Dendritic cell treated with granulocyte-macrophage colony-stimulating factor and Interleukin-4, amounts not matched to agents 40 ng/mL and 50 ng/mL, for 4 days (primary cell): Measurements from ENCODE around the gene MAT2B.

Experiments
- H3K27ac Mint-ChIP-seq: one replicate; pipeline ENCODE4 v1.8.0; 2022; ENCODE audit warnings: mild to moderate bottlenecking, mixed read lengths
- H3K27me3 Mint-ChIP-seq: one replicate; pipeline ENCODE4 v1.8.0; 2022; ENCODE audit warnings: mild to moderate bottlenecking, mixed read lengths
- H3K36me3 Mint-ChIP-seq: one replicate; pipeline ENCODE4 v1.8.0; 2022; ENCODE audit warnings: low read depth, mixed read lengths
- H3K4me1 Mint-ChIP-seq: one replicate; pipeline ENCODE4 v1.8.0; 2022; ENCODE audit warnings: low read depth, mixed read lengths
- H3K4me3 Mint-ChIP-seq: one replicate; pipeline ENCODE4 v1.8.0; 2022; ENCODE audit warnings: mild to moderate bottlenecking, moderate library complexity, mixed read lengths
- H3K9me3 Mint-ChIP-seq: one replicate; pipeline ENCODE4 v1.8.0; 2022; ENCODE audit warnings: mixed read lengths
- intact Hi-C: fragments of 100-400 bp; cut with micrococcal nuclease; formaldehyde crosslinking; loops from one replicate; pipeline ENCODE4 v1.15.0; 2022

The MAT2B gene

DNA sequence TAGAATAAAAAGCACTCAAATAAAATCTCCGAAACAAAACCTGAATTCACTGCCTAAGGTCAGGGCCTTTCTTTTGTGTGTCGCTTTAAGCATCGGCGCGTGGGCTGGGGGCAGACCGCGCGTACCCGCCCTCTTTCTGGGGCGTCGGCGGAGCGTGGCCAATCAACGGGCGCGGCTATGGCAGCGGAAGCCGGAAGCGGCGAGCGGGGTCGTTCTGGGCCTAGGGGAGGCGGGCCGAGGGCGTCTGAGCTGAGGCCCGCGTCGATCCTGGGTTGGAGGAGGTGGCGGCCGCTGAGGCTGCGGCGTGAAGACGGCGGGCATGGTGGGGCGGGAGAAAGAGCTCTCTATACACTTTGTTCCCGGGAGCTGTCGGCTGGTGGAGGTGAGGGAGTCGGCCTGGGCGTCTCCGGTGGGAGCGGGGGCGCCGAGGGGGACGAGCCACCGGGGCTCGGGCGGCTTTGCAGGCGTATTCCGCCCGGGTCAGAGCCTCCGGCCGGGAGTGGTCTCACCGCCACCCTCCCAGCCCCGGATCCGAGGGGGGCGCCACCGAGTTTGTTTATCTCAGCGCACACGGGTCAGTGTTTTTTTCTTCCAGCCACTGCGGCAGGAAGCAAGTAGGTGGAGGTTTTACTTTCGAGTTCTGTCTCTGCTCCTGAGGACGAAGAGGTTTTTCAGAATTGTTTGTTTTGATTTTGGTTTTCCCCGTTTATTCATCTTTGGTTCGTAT is at the start of gene MAT2B:
Gene MAT2B (plus strand): TSS at position 252 of the 727 bp plus-strand sequence. CDS start 68 bp downstream, at position 320.
- peak within 1 kb of the TSS; percentile 88 for H3K4me3 Mint-ChIP-seq
- no peaks in the 10 kb centered on the region for H3K27me3 Mint-ChIP-seq
- no peaks in the 10 kb centered on the region for H3K9me3 Mint-ChIP-seq
- H3K4me1 Mint-ChIP-seq: peaks cover 13% of the 10 kb centered on the region
- intact Hi-C loops: loop anchor here (1.0 kb wide), 1 partner anchor 45 kb away; the partner anchor contains the start of genes HMMR and NUDCD2
- H3K27ac Mint-ChIP-seq: peak within 1 kb of the TSS; percentile 99
- peaks cover 42% of the 10 kb centered on the region for H3K36me3 Mint-ChIP-seq

DNA sequence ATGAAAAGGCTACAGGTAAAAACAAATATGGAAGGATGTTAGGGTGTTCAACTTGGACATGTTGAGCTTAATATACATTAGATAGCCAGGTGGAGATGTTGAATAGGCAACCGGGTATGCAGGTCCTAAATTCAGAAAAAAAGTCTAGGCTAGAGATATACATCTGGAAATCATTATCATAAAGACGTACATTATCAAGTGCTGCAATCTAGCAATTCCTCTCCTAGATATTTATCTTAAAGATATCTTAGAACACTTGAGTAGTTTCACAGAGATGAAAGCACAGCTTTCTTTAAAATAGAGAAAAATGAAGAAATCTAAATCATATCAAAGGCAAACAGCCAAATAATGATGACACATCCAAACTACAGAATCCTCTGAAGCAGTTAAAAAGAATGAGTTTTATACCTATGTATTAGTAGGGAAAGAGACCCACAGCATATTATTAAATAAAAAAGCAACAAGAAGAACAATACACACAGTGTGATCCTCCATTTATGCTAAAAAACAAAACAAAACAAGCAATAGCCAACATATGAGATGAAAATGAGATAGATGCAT is 49.3 kb upstream of the MAT2B start:
- H3K27me3 Mint-ChIP-seq: no peaks in the 10 kb centered on the region
- intact Hi-C loops: no loop called here
- peaks cover 22% of the 10 kb centered on the region for H3K4me1 Mint-ChIP-seq
- no peak overlapping the region for H3K4me3 Mint-ChIP-seq
- H3K27ac Mint-ChIP-seq: no peak overlapping the region
- H3K36me3 Mint-ChIP-seq: peaks cover 46% of the 10 kb centered on the region
- no peaks in the 10 kb centered on the region for H3K9me3 Mint-ChIP-seq

DNA sequence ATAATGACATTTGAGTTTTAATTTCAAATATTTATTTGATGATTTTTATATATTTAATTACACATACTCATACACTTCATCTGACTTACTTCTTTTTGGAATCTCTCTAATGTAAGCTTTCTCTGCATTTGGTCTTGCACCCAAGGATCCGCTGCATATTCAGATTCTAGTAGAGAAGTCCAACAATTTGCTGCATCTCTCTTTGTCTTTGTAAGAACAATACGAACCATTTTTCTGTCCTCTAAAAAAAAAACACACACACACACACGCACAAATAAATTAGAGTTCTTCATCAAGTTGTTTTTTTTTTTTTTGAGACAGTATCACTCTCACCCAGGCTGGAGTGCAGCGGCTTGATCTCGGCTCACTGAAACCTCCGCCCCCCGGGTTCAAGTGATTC is 48.6 kb upstream of the MAT2B start:
- H3K27me3 Mint-ChIP-seq: no peaks in the 10 kb centered on the region
- peaks cover 22% of the 10 kb centered on the region for H3K4me1 Mint-ChIP-seq

DNA sequence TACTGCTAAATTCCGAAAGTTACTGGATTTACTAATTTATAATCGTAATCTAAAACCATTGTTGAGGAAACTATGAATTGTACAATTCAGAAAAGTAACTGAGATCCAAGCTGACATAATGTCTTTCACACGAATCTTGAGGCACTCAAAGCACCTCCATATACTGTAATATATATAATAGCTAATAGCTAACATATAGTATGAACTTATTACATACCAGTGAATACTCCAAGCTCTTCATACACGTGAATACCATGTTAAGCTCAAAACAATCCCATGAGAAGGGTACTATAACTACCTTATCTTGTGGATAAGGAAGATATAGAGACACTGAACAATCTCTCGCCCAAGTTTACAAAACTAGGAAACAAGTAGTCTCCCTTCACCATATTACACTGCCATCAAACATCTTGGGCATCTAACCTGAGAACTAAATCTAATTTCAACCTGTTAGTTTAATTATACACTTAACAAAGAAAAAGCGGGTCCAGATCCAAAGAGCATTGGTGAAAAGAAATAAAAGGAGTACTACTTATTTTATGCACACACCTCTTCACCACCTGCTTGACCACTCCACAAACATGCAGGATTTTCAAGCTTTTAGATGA is 46.5 kb upstream of the MAT2B start:
- Mint-ChIP-seq H3K36me3 (peaks cover 38% of the 10 kb centered on the region), H3K27me3 (no peaks in the 10 kb centered on the region), H3K27ac (peak overlapping the region; percentile 99), H3K4me1 (peaks cover 27% of the 10 kb centered on the region), H3K9me3 (no peaks in the 10 kb centered on the region), H3K4me3 (peak overlapping the region; percentile 93)
- intact Hi-C loops: no loop called here

More for the DNA sequence above, 48.6 kb upstream of the MAT2B start:
- H3K9me3 Mint-ChIP-seq: no peaks in the 10 kb centered on the region
- H3K4me3 Mint-ChIP-seq: no peak overlapping the region
- peaks cover 39% of the 10 kb centered on the region for H3K36me3 Mint-ChIP-seq
- H3K27ac Mint-ChIP-seq: peak overlapping the region; percentile 41
- intact Hi-C loops: no loop called here

DNA sequence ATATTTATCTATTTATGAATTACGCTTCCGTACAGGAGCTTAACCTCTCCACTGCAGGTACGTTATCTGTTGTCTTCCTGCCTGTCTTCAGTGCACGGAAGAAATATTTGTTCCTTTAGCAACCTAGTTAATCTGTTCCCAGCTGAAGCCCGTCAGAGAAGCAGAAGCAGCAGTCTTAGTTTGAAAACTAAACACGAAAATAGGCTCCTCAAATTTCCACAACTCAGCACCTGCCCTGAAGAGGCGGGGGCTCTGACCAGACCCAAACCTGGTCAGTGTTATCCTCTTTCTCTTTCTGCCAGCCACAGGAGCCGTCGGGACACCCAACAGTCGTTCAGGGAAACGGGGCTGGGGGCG is 46.0 kb upstream of the MAT2B start:
- intact Hi-C loops: no loop called here
- Mint-ChIP-seq H3K27ac (peak overlapping the region; percentile 99), H3K9me3 (no peaks in the 10 kb centered on the region), H3K4me1 (peaks cover 27% of the 10 kb centered on the region), H3K4me3 (peak overlapping the region; percentile 93), H3K36me3 (peaks cover 37% of the 10 kb centered on the region), H3K27me3 (no peaks in the 10 kb centered on the region)

DNA sequence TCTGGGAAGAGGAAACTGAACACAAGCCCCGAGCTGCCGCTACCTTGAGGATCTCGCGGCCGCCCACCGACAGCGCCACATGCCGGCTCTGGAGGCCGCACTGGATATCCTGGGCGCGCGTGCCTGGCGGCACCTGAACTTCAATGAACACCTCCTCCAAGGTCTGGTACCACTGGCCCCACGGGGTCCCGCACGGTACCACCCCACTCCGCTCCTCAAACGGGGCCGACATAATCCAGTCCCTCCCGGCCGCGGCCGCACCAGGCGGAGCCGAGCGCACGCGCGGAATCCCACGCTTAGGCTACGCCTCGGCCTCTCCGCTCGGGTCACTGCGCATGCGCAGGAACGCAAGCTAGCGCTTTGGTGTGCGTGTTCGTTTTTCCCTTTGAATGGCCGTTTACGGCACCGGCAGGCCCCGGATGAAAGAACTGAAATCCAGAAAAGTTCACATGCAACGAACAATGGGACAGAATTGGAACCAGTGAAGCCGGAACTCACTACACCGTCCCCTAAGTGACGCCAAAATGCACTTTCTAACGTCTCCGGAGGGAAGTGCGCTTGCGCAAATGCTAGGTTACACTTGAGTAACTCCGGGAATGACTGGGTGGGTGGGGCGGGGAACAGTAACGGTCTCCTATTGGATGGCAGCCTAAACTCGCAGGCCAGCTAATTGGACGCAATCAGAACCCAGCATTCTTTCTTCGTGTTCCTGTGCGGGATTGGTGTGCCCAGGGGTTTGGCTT is 45.4 kb upstream of the MAT2B start, which contains the start of gene NUDCD2:
Gene NUDCD2 (minus strand): TSS at position 284 of the 743 bp plus-strand sequence. CDS start 52 bp downstream, at position 232.
- peak within 1 kb of the TSS; percentile 99 for H3K27ac Mint-ChIP-seq
- peak within 1 kb of the TSS; percentile 93 for H3K4me3 Mint-ChIP-seq
- H3K27me3 Mint-ChIP-seq: no peaks in the 10 kb centered on the region
- peaks cover 26% of the 10 kb centered on the region for H3K4me1 Mint-ChIP-seq
- intact Hi-C loops: loop anchor here (1.0 to 2.0 kb wide), 3 partner anchors 15 to 45 kb away; partner anchors contain the start of genes CCNG1 and MAT2B
- H3K36me3 Mint-ChIP-seq: peaks cover 32% of the 10 kb centered on the region
- no peaks in the 10 kb centered on the region for H3K9me3 Mint-ChIP-seq

DNA sequence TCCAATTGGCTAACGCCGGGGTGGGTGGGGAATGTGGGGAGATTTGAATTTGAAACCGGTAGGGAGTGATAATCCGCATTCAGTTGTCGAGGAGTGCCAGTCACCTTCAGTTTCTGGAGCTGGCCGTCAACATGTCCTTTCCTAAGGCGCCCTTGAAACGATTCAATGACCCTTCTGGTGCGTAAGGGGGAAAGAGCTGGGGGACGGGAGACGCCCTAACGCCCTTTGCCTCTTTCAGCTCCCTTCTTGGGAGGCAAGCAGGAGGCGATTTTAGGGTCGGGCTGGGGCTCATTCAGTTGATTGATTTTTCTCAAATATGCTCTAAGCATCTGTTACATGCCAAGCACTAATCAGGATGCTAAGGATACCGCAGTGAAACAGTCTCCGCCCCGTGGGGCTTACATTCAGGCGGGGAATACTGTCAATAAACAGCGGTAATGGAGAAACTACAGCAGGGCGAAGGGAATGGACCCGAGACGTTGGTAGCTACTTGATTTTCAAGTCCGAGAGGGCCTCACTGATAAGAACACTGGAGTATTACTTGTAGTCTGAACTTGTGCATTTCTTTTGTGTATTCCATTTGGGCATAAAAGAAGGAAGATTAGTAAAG is 44.8 kb upstream of the MAT2B start, which contains the start of gene HMMR:
Gene HMMR (plus strand): TSS at position 71 of the 610 bp plus-strand sequence. CDS start 61 bp downstream, at position 132.
- no peaks in the 10 kb centered on the region for H3K9me3 Mint-ChIP-seq
- peak within 1 kb of the TSS; percentile 93 for H3K4me3 Mint-ChIP-seq
- peak within 1 kb of the TSS; percentile 99 for H3K27ac Mint-ChIP-seq
- intact Hi-C loops: loop anchor here (1.0 to 2.0 kb wide), 3 partner anchors 14 to 45 kb away; partner anchors contain the start of genes CCNG1 and MAT2B
- no peaks in the 10 kb centered on the region for H3K27me3 Mint-ChIP-seq
- H3K4me1 Mint-ChIP-seq: peaks cover 24% of the 10 kb centered on the region
- H3K36me3 Mint-ChIP-seq: peaks cover 25% of the 10 kb centered on the region

DNA sequence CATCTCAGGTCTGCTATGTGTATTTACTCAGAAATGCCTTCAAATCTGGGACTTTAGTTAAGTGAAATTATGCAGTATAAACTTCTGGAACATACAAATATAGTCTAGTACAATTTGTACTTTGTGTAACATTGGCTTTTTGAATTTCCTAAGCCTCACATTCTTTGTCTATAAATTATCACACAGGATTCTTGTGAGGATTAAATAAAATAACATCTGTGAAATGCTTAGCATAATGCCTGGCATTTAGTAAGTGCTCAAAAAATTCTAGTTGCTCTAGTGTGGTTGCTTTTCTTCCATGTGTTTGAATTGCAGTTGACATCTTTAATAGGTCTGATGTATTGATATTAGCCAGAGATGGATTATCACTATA is 42.4 kb upstream of the MAT2B start:
- Mint-ChIP-seq H3K36me3 (peaks cover 9% of the 10 kb centered on the region), H3K9me3 (no peaks in the 10 kb centered on the region), H3K4me1 (peaks cover 14% of the 10 kb centered on the region), H3K27me3 (no peaks in the 10 kb centered on the region), H3K4me3 (no peak overlapping the region), H3K27ac (no peak overlapping the region)
- intact Hi-C loops: no loop called here

DNA sequence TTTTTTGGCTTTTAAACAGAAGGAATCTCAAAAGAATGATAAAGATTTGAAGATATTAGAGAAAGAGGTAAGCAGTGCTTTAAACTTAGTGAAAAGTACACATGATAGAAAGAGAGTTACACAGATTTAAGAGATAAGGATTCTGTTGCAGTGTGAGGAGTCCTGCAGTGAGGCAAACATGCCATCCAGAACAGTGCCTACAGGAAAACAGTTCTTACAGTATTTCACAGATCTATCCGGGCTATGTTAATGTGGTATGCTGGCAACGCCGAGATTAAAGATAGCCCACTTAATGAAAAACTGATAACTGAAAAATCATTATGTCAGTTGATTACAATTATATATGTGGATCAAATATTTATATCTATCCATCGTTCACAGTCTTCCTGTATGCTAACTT is 37.7 kb upstream of the MAT2B start:
- Mint-ChIP-seq H3K27me3 (no peaks in the 10 kb centered on the region), H3K36me3 (no peaks in the 10 kb centered on the region), H3K9me3 (no peaks in the 10 kb centered on the region), H3K4me3 (no peak overlapping the region), H3K4me1 (no peaks in the 10 kb centered on the region), H3K27ac (no peak overlapping the region)
- intact Hi-C loops: no loop called here

DNA sequence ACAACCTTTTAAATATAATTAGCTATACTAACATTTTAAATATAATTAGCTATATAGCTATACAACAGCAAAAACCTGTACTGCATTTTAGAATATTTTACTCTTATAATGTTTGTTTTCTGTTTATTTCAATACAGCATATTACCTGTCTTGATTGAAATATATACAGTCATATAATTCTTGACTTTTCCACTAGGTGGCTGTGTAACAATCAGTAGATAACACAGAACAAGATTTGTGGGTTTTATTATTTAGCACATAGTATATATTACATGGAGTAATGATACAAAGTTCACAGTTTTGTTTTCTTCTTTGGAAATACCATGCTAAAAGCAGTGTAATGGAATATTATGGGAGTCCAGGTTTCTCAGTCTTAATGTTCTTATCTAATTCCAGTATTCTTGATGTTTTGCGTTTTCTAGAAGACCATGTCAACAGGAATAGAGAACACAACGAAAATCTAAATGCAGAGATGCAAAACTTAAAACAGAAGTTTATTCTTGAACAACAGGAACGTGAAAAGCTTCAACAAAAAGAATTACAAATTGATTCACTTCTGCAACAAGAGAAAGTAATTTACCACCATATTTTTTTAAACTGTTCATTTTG is 31.7 kb upstream of the MAT2B start:
- Mint-ChIP-seq H3K27ac (no peak overlapping the region), H3K4me3 (no peak overlapping the region), H3K27me3 (no peaks in the 10 kb centered on the region), H3K36me3 (no peaks in the 10 kb centered on the region), H3K9me3 (no peaks in the 10 kb centered on the region), H3K4me1 (peaks cover 5% of the 10 kb centered on the region)
- intact Hi-C loops: loop anchor here (2.0 kb wide), 1 partner anchor 13 kb away; the partner anchor contains the start of genes HMMR and NUDCD2

DNA sequence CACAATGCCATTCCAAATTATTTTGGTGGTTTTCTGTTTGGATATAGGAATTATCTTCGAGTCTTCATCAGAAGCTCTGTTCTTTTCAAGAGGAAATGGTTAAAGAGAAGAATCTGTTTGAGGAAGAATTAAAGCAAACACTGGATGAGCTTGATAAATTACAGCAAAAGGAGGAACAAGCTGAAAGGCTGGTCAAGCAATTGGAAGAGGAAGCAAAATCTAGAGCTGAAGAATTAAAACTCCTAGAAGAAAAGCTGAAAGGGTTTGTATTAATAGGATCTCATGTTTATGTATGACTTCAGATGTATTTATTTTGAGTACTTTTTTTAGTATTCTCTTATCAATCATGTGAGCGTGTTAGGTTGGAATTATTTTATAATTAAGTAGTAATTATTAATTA is 30.0 kb upstream of the MAT2B start:
- intact Hi-C loops: loop anchor here (2.0 kb wide), 1 partner anchor 15 kb away; the partner anchor contains the start of genes HMMR and NUDCD2
- Mint-ChIP-seq H3K4me3 (no peak overlapping the region), H3K4me1 (peaks cover 5% of the 10 kb centered on the region), H3K27ac (peak overlapping the region; percentile 50), H3K9me3 (no peaks in the 10 kb centered on the region), H3K27me3 (no peaks in the 10 kb centered on the region), H3K36me3 (no peaks in the 10 kb centered on the region)

DNA sequence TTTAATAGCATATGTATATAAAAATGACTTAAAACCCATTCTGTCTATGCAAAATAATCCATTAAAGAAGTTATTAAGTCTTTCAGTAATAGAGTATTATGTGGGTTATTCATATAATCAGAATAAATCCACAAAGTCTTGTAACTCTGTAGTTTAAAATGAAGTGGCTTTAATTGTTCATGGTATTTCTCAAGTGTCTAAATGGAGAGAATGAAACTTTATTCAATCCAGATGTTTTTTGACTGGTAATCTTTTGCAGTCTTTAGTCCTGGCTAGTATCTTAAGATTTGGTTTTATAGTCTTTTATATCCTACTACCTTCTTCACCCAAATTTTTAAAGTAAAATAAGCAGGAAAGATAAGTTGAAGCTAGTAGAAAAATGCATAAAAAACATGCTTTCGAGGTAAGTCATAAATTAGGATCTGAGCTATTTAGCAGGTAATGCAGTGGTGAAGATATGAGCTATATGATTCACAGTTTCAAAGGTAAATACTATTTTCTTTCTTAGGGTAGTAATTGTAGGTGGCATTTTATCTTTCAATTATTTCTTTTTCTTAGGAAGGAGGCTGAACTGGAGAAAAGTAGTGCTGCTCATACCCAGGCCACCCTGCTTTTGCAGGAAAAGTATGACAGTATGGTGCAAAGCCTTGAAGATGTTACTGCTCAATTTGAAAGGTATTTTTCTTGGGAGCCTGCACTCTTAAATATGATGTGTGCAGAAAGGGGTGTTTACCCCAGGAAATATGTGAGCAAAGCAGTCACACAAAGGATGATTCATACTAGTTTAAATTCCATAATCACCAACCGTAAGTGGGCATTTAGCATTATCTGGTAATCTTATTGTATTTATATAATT is 27.1 kb upstream of the MAT2B start:
- intact Hi-C loops: no loop called here
- Mint-ChIP-seq H3K27ac (no peak overlapping the region), H3K4me1 (peaks cover 5% of the 10 kb centered on the region), H3K27me3 (no peaks in the 10 kb centered on the region), H3K4me3 (no peak overlapping the region), H3K36me3 (no peaks in the 10 kb centered on the region), H3K9me3 (no peaks in the 10 kb centered on the region)
